ENCODE data around the gene RAET1E.
"Not testable (repeated sequence)": the region's sequence is repeated elsewhere in the genome, so short reads cannot be mapped to it uniquely, and the experiment has no call there.

Gene RAET1E

GRCh38 chr6:149931501-149931900 is 33.6 kb upstream of the RAET1E start:
- Histone ChIP-seq H3K4me3 (ENCODE audit: low read depth in 1 of 2, low read length in 1 of 2) (no peak overlapping the region), H3K9me3 (no peaks in the 10 kb centered on the region), H3K27me3 (peaks cover 100% of the 10 kb centered on the region), H3K4me1 (ENCODE audit: control insufficient read depth in 1 of 2, insufficient read depth in 1 of 2, low read depth in 1 of 2, low read length in 1 of 2) (no peaks in the 10 kb centered on the region), H3K27ac (no peak overlapping the region), H3K36me3 (no peaks in the 10 kb centered on the region)
- TF ChIP-seq CTCF (IDR thresholded peaks at IDR 0.05) = no peak

- Histone ChIP-seq H3K4me1 (ENCODE audit: control insufficient read depth in 1 of 2, insufficient read depth in 1 of 2, low read depth in 1 of 2, low read length in 1 of 2) (peaks cover 10 to 11% of the 10 kb centered on the region in 2 experiments), H3K9me3 (no peaks in the 10 kb centered on the region), H3K4me3 (ENCODE audit: low read depth in 1 of 2, low read length in 1 of 2) (no peak overlapping the region), H3K27ac (no peak overlapping the region), H3K27me3 (peaks cover 100% of the 10 kb centered on the region), H3K36me3 (no peaks in the 10 kb centered on the region)
- TF ChIP-seq CTCF (IDR thresholded peaks at IDR 0.05) = no peak
Observed at GRCh38 chr6:149929422-149929821, 31.5 kb upstream of the RAET1E start.

GRCh38 chr6:149927025-149927424 is 29.1 kb upstream of the RAET1E start:
- not testable (repeated sequence) for H3K4me3 ChIP-seq (ENCODE audit: low read depth in 1 of 2, low read length in 1 of 2); H3K9me3 ChIP-seq; H3K27ac ChIP-seq; H3K36me3 ChIP-seq
- peaks cover 100% of the 10 kb centered on the region for H3K27me3 ChIP-seq
- H3K4me1 ChIP-seq (ENCODE audit: control insufficient read depth in 1 of 2, insufficient read depth in 1 of 2, low read depth in 1 of 2, low read length in 1 of 2) = peaks cover 17 to 24% of the 10 kb centered on the region in 2 experiments

- Histone ChIP-seq H3K27me3 (peaks cover 100% of the 10 kb centered on the region), H3K36me3 (no peaks in the 10 kb centered on the region), H3K4me1 (ENCODE audit: control insufficient read depth in 1 of 2, insufficient read depth in 1 of 2, low read depth in 1 of 2, low read length in 1 of 2) (peaks cover 17 to 24% of the 10 kb centered on the region in 2 experiments), H3K27ac (no peak overlapping the region), H3K4me3 (ENCODE audit: low read depth in 1 of 2, low read length in 1 of 2) (no peak overlapping the region), H3K9me3 (no peaks in the 10 kb centered on the region)
- TF ChIP-seq CTCF (IDR thresholded peaks at IDR 0.05) = no peak
Observed at GRCh38 chr6:149925974-149926777, 28.3 kb upstream of the RAET1E start.

- Histone ChIP-seq H3K4me1 (ENCODE audit: control insufficient read depth in 1 of 2, insufficient read depth in 1 of 2, low read depth in 1 of 2, low read length in 1 of 2) (peaks cover 17 to 24% of the 10 kb centered on the region in 2 experiments), H3K27me3 (peaks cover 100% of the 10 kb centered on the region), H3K27ac (no peak overlapping the region), H3K36me3 (no peaks in the 10 kb centered on the region), H3K9me3 (no peaks in the 10 kb centered on the region), H3K4me3 (ENCODE audit: low read depth in 1 of 2, low read length in 1 of 2) (no peak overlapping the region)
- no peak for TF ChIP-seq CTCF (IDR thresholded peaks at IDR 0.05)
Observed at GRCh38 chr6:149925253-149925973, 27.5 kb upstream of the RAET1E start.

- Histone ChIP-seq H3K4me1 (ENCODE audit: control insufficient read depth in 1 of 2, insufficient read depth in 1 of 2, low read depth in 1 of 2, low read length in 1 of 2) (peaks cover 17 to 24% of the 10 kb centered on the region in 2 experiments), H3K4me3 (ENCODE audit: low read depth in 1 of 2, low read length in 1 of 2) (no peak overlapping the region), H3K36me3 (no peaks in the 10 kb centered on the region), H3K27me3 (peaks cover 100% of the 10 kb centered on the region), H3K9me3 (no peaks in the 10 kb centered on the region), H3K27ac (no peak overlapping the region)
- TF ChIP-seq CTCF (IDR thresholded peaks at IDR 0.05) = no peak
Observed at GRCh38 chr6:149924933-149925252, 27.0 kb upstream of the RAET1E start.
